Endothelial cell of umbilical vein (primary cell): ENCODE results near the gene ST8SIA2. TPM values are rescaled to one million over a fixed set of nuclear protein-coding genes. Genes with fewer than 3 reads are reported as not detected.

Experiments used
- BruUV-seq: library from RNA; stranded (reverse); fragments of 400-500 nt; replicated peaks from 2 replicates; lab custom pipeline; 2021; lab: Mats Ljungman, UMichigan
- CTCF ChIA-PET: fragments of 300-600, 350-600 bp; sonication (Branson Sonifier 250); formaldehyde crosslinking; loops from one replicate; lab custom pipeline; 2021; ENCODE audit warnings: antibody characterized with exemption, inconsistent platforms; lab: Charles Lee
- POLR2A ChIA-PET: fragments of 300-600, 350-600 bp; sonication (Branson Sonifier 250); formaldehyde crosslinking; loops from one replicate; lab custom pipeline; 2021; ENCODE audit warnings: antibody characterized with exemption, inconsistent platforms; lab: Charles Lee
- DNase-seq: peaks from one replicate; pipeline ENCODE4 v3.0.0-alpha.2; 2011; ENCODE audit warnings: low read depth, low spot score
- FAIRE-seq: peaks from 2 replicates; lab custom pipeline; 2011; peaks lifted over from hg19 to GRCh38; lab: Jason Lieb, UNC
- H2AFZ ChIP-seq: 2 replicates; pipeline ENCODE4 v1.6.0; 2012; ENCODE audit warnings: low read depth, low read length, control low read depth, inconsistent platforms
- H3K27ac ChIP-seq: 2 replicates; pipeline ENCODE4 v1.5.1; 2011; ENCODE audit warnings: low read depth, mild to moderate bottlenecking, control low read depth, low read length, moderate library complexity; ENCODE audit not compliant: insufficient read depth
- H3K27me3 ChIP-seq, 2 experiments: 2 replicates each; pipeline versions ENCODE4 v1.6.0 to v1.6.1; 2011; ENCODE audit warnings: low read length in 2 of 2, mixed read lengths in 1 of 2; ENCODE audit not compliant: control insufficient read depth in 2 of 2, insufficient read depth in 2 of 2
- H3K36me3 ChIP-seq, 2 experiments: 2 replicates in 1 of 2; 3 replicates in 1 of 2; pipeline ENCODE4 v1.5.1; 2011; ENCODE audit warnings: low read length in 2 of 2, mild to moderate bottlenecking in 1 of 2, moderate library complexity in 1 of 2; ENCODE audit not compliant: control insufficient read depth in 2 of 2, insufficient read depth in 2 of 2; ENCODE audit errors: extremely low read depth in 1 of 2
- H3K4me1 ChIP-seq: 3 replicates; pipeline ENCODE4 v1.5.1; 2011; ENCODE audit warnings: mild to moderate bottlenecking, low read length; ENCODE audit not compliant: control insufficient read depth, insufficient read depth; ENCODE audit errors: extremely low read depth
- H3K4me2 ChIP-seq: 2 replicates; pipeline ENCODE4 v1.6.1; 2011; ENCODE audit warnings: low read length, control low read depth, mixed read lengths; ENCODE audit not compliant: insufficient read depth
- H3K4me3 ChIP-seq, 3 experiments: fragments of 200-600 bp in 1 of 3; sonication (generic), shearing (Covaris generic) in 1 of 3; replicated peaks in 1 of 3; 2 replicates each; pipeline ENCODE4 v1.5.1; 2011 to 2016; ENCODE audit warnings: control low read depth in 3 of 3, low read length in 3 of 3, mild to moderate bottlenecking in 2 of 3, inconsistent platforms in 1 of 3, low read depth in 1 of 3, moderate library complexity in 1 of 3; ENCODE audit not compliant: insufficient read depth in 1 of 3
- H3K79me2 ChIP-seq: 2 replicates; pipeline ENCODE4 v1.6.0; 2012; ENCODE audit warnings: low read length, inconsistent platforms; ENCODE audit not compliant: control insufficient read depth, insufficient read depth
- H3K9ac ChIP-seq: replicated peaks from 2 replicates; pipeline ENCODE3; 2011; ENCODE audit warnings: low read length, control low read depth; ENCODE audit not compliant: insufficient read depth; ENCODE audit errors: extremely low read depth
- H3K9me1 ChIP-seq: replicated peaks from 3 replicates; pipeline ENCODE4 v1.6.0; 2011; ENCODE audit warnings: mild to moderate bottlenecking, low read length; ENCODE audit not compliant: control insufficient read depth, insufficient read depth; ENCODE audit errors: extremely low read depth
- H3K9me3 ChIP-seq: replicated peaks from 2 replicates; pipeline ENCODE4 v1.5.1; 2012; ENCODE audit warnings: low read length, inconsistent platforms; ENCODE audit not compliant: control insufficient read depth, insufficient read depth
- H4K20me1 ChIP-seq: replicated peaks from 2 replicates; pipeline ENCODE3; 2011; ENCODE audit warnings: mild to moderate bottlenecking, low read length; ENCODE audit not compliant: control insufficient read depth, insufficient read depth; ENCODE audit errors: extremely low read depth
- CTCF ChIP-seq, 2 donors: IDR thresholded peaks; 1 replicate in 1 of 2; 2 replicates in 1 of 2; pipeline ENCODE4 v1.5.1; 2011; ENCODE audit warnings: low read length in 2 of 2, mild to moderate bottlenecking in 2 of 2, moderate library complexity in 2 of 2, control low read depth in 1 of 2, inconsistent platforms in 1 of 2, low read depth in 1 of 2; ENCODE audit not compliant: insufficient read depth in 1 of 2; ENCODE audit errors: extremely low read depth in 1 of 2
- EZH2 ChIP-seq: IDR thresholded peaks from 2 replicates; pipeline ENCODE4 v1.6.1; 2012; ENCODE audit warnings: borderline replicate concordance, low read depth, mild to moderate bottlenecking, moderate library complexity, low read length, inconsistent platforms; ENCODE audit not compliant: severe bottlenecking
- MYC ChIP-seq: IDR thresholded peaks from one replicate; pipeline ENCODE4 v1.6.1; 2011; ENCODE audit warnings: mild to moderate bottlenecking, low read depth, low read length
- POLR2A ChIP-seq: IDR thresholded peaks from 2 replicates; pipeline ENCODE4 v1.6.1; 2012; ENCODE audit warnings: low read depth, mild to moderate bottlenecking, control low read depth, low read length
- dilution Hi-C: fragments of 300-500 bp; cut with MboI; formaldehyde crosslinking; loops from one replicate; pipeline ENCODE4 v1.15.0; 2019; ENCODE audit warnings: low sequenced_read_pairs; ENCODE audit not compliant: extremely low pct_ligation_motif_present
- intact Hi-C: fragments of 100-400 bp; cut with micrococcal nuclease; formaldehyde crosslinking; loops from one replicate; pipeline ENCODE4 v1.10.0; 2022
- polyA plus RNA-seq, 4 experiments: library from polyadenylated mRNA; depleted of rRNA in 3 of 4; stranded (reverse) in 3 of 4; unstranded in 1 of 4; fragments of >200 nt; gene quantifications; 2 replicates each; pipeline versions ENCODE4 v1.2.1 to v1.2.3, GENCODE V29; 2011 to 2012; ENCODE audit warnings: missing spikeins in 1 of 4
- total RNA-seq: library from RNA; stranded (reverse); gene quantifications from 2 replicates; pipeline ENCODE4 v1.2.3, GENCODE V29; 2021

ST8SIA2 gene
- total and polyA plus RNA-seq, 2 donors (not counting 3 experiments of a cell fraction or from before 2014, with no cell fraction given), result 0.35 to 0.46 TPM

GRCh38 chr15:92494806-92495336 is 101.2 kb downstream of the ST8SIA2 start:
- TF ChIP-seq EZH2 (no peak), CTCF (IDR thresholded peaks at IDR 0.05; ENCODE audit: extremely low read depth in 1 of 2, insufficient read depth in 1 of 2, low read depth in 1 of 2, low read length in 2 of 2) (no peak), POLR2A (no peak), MYC (no peak)
- H3K4me1 ChIP-seq, result no peaks in the 10 kb centered on the region
- no peak overlapping the region for H3K4me2 ChIP-seq
- H2AFZ ChIP-seq, result no peak overlapping the region
- no TSS peak for BruUV-seq
- dilution Hi-C loops, result no loop called here
- H3K27ac ChIP-seq, result no peak overlapping the region
- FAIRE-seq, result no peak
- H3K9me1 ChIP-seq, result no peaks in the 10 kb centered on the region
- H3K36me3 ChIP-seq, result no peaks in the 10 kb centered on the region
- H3K4me3 ChIP-seq, result no peak overlapping the region
- H3K79me2 ChIP-seq, result no peaks in the 10 kb centered on the region
- CTCF ChIA-PET, result no interaction called here
- DNase-seq, result no peak
- POLR2A ChIA-PET, result no interaction called here
- no peaks in the 10 kb centered on the region for H3K9me3 ChIP-seq
- H3K9ac ChIP-seq, result no peak overlapping the region
- no peaks in the 10 kb centered on the region for H4K20me1 ChIP-seq
- H3K27me3 ChIP-seq, result no peaks in the 10 kb centered on the region
- intact Hi-C loops, result no loop called here

- BruUV-seq, result no TSS peak
Observed at GRCh38 chr15:92495446-92495845, 101.8 kb downstream of the ST8SIA2 start.

More at GRCh38 chr15:92495446-92495845, 101.8 kb downstream of the ST8SIA2 start:
- dilution Hi-C loops (no loop called here), intact Hi-C loops (no loop called here)
- H3K9me3 ChIP-seq, result no peaks in the 10 kb centered on the region
- CTCF ChIA-PET, result no interaction called here
- H3K4me3 ChIP-seq, result no peak overlapping the region
- no peaks in the 10 kb centered on the region for H3K36me3 ChIP-seq
- no peaks in the 10 kb centered on the region for H3K4me1 ChIP-seq
- no peak overlapping the region for H3K9ac ChIP-seq
- no peak for DNase-seq
- no peak overlapping the region for H3K4me2 ChIP-seq
- no peaks in the 10 kb centered on the region for H4K20me1 ChIP-seq
- no peaks in the 10 kb centered on the region for H3K9me1 ChIP-seq
- FAIRE-seq, result no peak
- TF ChIP-seq CTCF (IDR thresholded peaks at IDR 0.05; ENCODE audit: extremely low read depth in 1 of 2, insufficient read depth in 1 of 2, low read depth in 1 of 2, low read length in 2 of 2), result no peak
- TF ChIP-seq POLR2A, result no peak
- TF ChIP-seq MYC, result no peak
- POLR2A ChIA-PET, result no interaction called here
- no peak overlapping the region for H2AFZ ChIP-seq
- H3K27me3 ChIP-seq, result no peaks in the 10 kb centered on the region
- no peak overlapping the region for H3K27ac ChIP-seq
- H3K79me2 ChIP-seq, result no peaks in the 10 kb centered on the region
